ENCODE results near the gene APELA.

The APELA gene

GRCh38 chr4:164876700-164877324, at the start of gene APELA:
APELA (plus strand) TSS chr4:164877178; CDS start chr4:164877332, 154 bp downstream.
- no peaks in the 10 kb centered on the region for H3K36me3 Mint-ChIP-seq (ENCODE audit: low read depth)
- no peak for DNase-seq
- no peak within 1 kb of the TSS for H3K4me3 Mint-ChIP-seq
- H3K27ac Mint-ChIP-seq, result no peak within 1 kb of the TSS
- ATAC-seq, result no peak
- peaks cover 3% of the 10 kb centered on the region for H3K27me3 Mint-ChIP-seq
- no peaks in the 10 kb centered on the region for H3K9me3 Mint-ChIP-seq
- H3K4me1 Mint-ChIP-seq, result no peaks in the 10 kb centered on the region

- no peaks in the 10 kb centered on the region for H3K27me3 Mint-ChIP-seq
- H3K4me3 Mint-ChIP-seq, result no peak overlapping the region
- DNase-seq (no peak), ATAC-seq (no peak)
- H3K27ac Mint-ChIP-seq, result no peak overlapping the region
- H3K4me1 Mint-ChIP-seq, result no peaks in the 10 kb centered on the region
- H3K9me3 Mint-ChIP-seq, result no peaks in the 10 kb centered on the region
- H3K36me3 Mint-ChIP-seq (ENCODE audit: low read depth), result no peaks in the 10 kb centered on the region
Observed at GRCh38 chr4:164828955-164829354, 48.0 kb upstream of the APELA start.

GRCh38 chr4:164846566-164846965, 30.4 kb upstream of the APELA start:
- no peak overlapping the region for H3K4me3 Mint-ChIP-seq
- ATAC-seq, result no peak
- H3K4me1 Mint-ChIP-seq, result no peaks in the 10 kb centered on the region
- no peak overlapping the region for H3K27ac Mint-ChIP-seq
- peaks cover 2% of the 10 kb centered on the region for H3K27me3 Mint-ChIP-seq
- no peak for DNase-seq
- H3K36me3 Mint-ChIP-seq (ENCODE audit: low read depth), result no peaks in the 10 kb centered on the region
- peaks cover 2% of the 10 kb centered on the region for H3K9me3 Mint-ChIP-seq

- H3K4me1 Mint-ChIP-seq, result no peaks in the 10 kb centered on the region
- H3K36me3 Mint-ChIP-seq (ENCODE audit: low read depth), result no peaks in the 10 kb centered on the region
- H3K27me3 Mint-ChIP-seq, result peaks cover 2% of the 10 kb centered on the region
- H3K9me3 Mint-ChIP-seq, result peaks cover 5% of the 10 kb centered on the region
- ATAC-seq (no peak), DNase-seq (no peak)
- H3K27ac Mint-ChIP-seq, result no peak overlapping the region
- H3K4me3 Mint-ChIP-seq, result no peak overlapping the region
Observed at GRCh38 chr4:164847016-164847415, 30.0 kb upstream of the APELA start.

GRCh38 chr4:164847967-164848649, 28.9 kb upstream of the APELA start:
- Mint-ChIP-seq H3K27me3 (peaks cover 2% of the 10 kb centered on the region), H3K4me3 (no peak overlapping the region), H3K36me3 (ENCODE audit: low read depth) (no peaks in the 10 kb centered on the region), H3K27ac (no peak overlapping the region), H3K4me1 (no peaks in the 10 kb centered on the region), H3K9me3 (peaks cover 5% of the 10 kb centered on the region)
- ATAC-seq (peak; percentile 15), DNase-seq (no peak)

GRCh38 chr4:164856396-164856795, 20.6 kb upstream of the APELA start:
- Mint-ChIP-seq H3K4me3 (no peak overlapping the region), H3K9me3 (peaks cover 5% of the 10 kb centered on the region), H3K36me3 (ENCODE audit: low read depth) (no peaks in the 10 kb centered on the region), H3K27me3 (peaks cover 3% of the 10 kb centered on the region), H3K27ac (no peak overlapping the region), H3K4me1 (no peaks in the 10 kb centered on the region)
- ATAC-seq (no peak), DNase-seq (no peak)

GRCh38 chr4:164866817-164867490, 10.0 kb upstream of the APELA start:
- no peaks in the 10 kb centered on the region for H3K36me3 Mint-ChIP-seq (ENCODE audit: low read depth)
- ATAC-seq, result no peak
- H3K9me3 Mint-ChIP-seq, result no peaks in the 10 kb centered on the region
- H3K27me3 Mint-ChIP-seq, result peaks cover 1% of the 10 kb centered on the region
- DNase-seq, result no peak
- no peak overlapping the region for H3K4me3 Mint-ChIP-seq
- H3K27ac Mint-ChIP-seq, result no peak overlapping the region
- no peaks in the 10 kb centered on the region for H3K4me1 Mint-ChIP-seq

GRCh38 chr4:164871673-164872072, 5.3 kb upstream of the APELA start:
- no peaks in the 10 kb centered on the region for H3K9me3 Mint-ChIP-seq
- H3K4me1 Mint-ChIP-seq, result no peaks in the 10 kb centered on the region
- H3K36me3 Mint-ChIP-seq (ENCODE audit: low read depth), result no peaks in the 10 kb centered on the region
- no peak overlapping the region for H3K27ac Mint-ChIP-seq
- DNase-seq (no peak), ATAC-seq (no peak)
- H3K27me3 Mint-ChIP-seq, result peaks cover 1% of the 10 kb centered on the region
- no peak overlapping the region for H3K4me3 Mint-ChIP-seq

- H3K27ac Mint-ChIP-seq, result no peak overlapping the region
- H3K36me3 Mint-ChIP-seq (ENCODE audit: low read depth), result no peaks in the 10 kb centered on the region
- H3K9me3 Mint-ChIP-seq, result no peaks in the 10 kb centered on the region
- no peak for DNase-seq
- no peak overlapping the region for H3K4me3 Mint-ChIP-seq
- H3K27me3 Mint-ChIP-seq, result peaks cover 1% of the 10 kb centered on the region
- ATAC-seq, result no peak
- no peaks in the 10 kb centered on the region for H3K4me1 Mint-ChIP-seq
Observed at GRCh38 chr4:164872481-164872880, 4.5 kb upstream of the APELA start.

- ATAC-seq (no peak), DNase-seq (no peak)
- no peak overlapping the region for H3K27ac Mint-ChIP-seq
- peaks cover 3% of the 10 kb centered on the region for H3K27me3 Mint-ChIP-seq
- no peaks in the 10 kb centered on the region for H3K36me3 Mint-ChIP-seq (ENCODE audit: low read depth)
- no peak overlapping the region for H3K4me3 Mint-ChIP-seq
- no peaks in the 10 kb centered on the region for H3K4me1 Mint-ChIP-seq
- no peaks in the 10 kb centered on the region for H3K9me3 Mint-ChIP-seq
Observed at GRCh38 chr4:164874789-164875188, 2.2 kb upstream of the APELA start.

- DNase-seq (no peak), ATAC-seq (no peak)
- no peak overlapping the region for H3K27ac Mint-ChIP-seq
- H3K4me1 Mint-ChIP-seq, result no peaks in the 10 kb centered on the region
- H3K27me3 Mint-ChIP-seq, result peaks cover 18% of the 10 kb centered on the region
- H3K36me3 Mint-ChIP-seq (ENCODE audit: low read depth), result no peaks in the 10 kb centered on the region
- H3K4me3 Mint-ChIP-seq, result no peak overlapping the region
- peaks cover 6% of the 10 kb centered on the region for H3K9me3 Mint-ChIP-seq
Observed at GRCh38 chr4:164880489-164881262, 3.7 kb downstream of the APELA start.

GRCh38 chr4:164888096-164888715, 11.2 kb downstream of the APELA start:
- Mint-ChIP-seq H3K36me3 (ENCODE audit: low read depth) (no peaks in the 10 kb centered on the region), H3K4me1 (no peaks in the 10 kb centered on the region), H3K27ac (no peak overlapping the region), H3K27me3 (peaks cover 9% of the 10 kb centered on the region), H3K4me3 (no peak overlapping the region), H3K9me3 (peaks cover 1% of the 10 kb centered on the region)
- DNase-seq (no peak), ATAC-seq (no peak)

GRCh38 chr4:164890691-164891090, 13.7 kb downstream of the APELA start:
- H3K4me1 Mint-ChIP-seq, result no peaks in the 10 kb centered on the region
- ATAC-seq (no peak), DNase-seq (no peak)
- peaks cover 5% of the 10 kb centered on the region for H3K27me3 Mint-ChIP-seq
- no peak overlapping the region for H3K27ac Mint-ChIP-seq
- H3K4me3 Mint-ChIP-seq, result no peak overlapping the region
- H3K36me3 Mint-ChIP-seq (ENCODE audit: low read depth), result no peaks in the 10 kb centered on the region
- no peaks in the 10 kb centered on the region for H3K9me3 Mint-ChIP-seq

GRCh38 chr4:164892018-164892417, 15.0 kb downstream of the APELA start:
- no peak overlapping the region for H3K4me3 Mint-ChIP-seq
- H3K36me3 Mint-ChIP-seq (ENCODE audit: low read depth), result no peaks in the 10 kb centered on the region
- DNase-seq, result no peak
- ATAC-seq, result no peak
- H3K27ac Mint-ChIP-seq, result no peak overlapping the region
- no peaks in the 10 kb centered on the region for H3K9me3 Mint-ChIP-seq
- H3K4me1 Mint-ChIP-seq, result no peaks in the 10 kb centered on the region
- peaks cover 9% of the 10 kb centered on the region for H3K27me3 Mint-ChIP-seq
